GM10248 (cell line): ENCODE data around the gene NKX1-1.

ENCODE experiments used
- CTCF ChIA-PET: fragments of 300-600 bp; sonication (Branson Sonifier 250); formaldehyde crosslinking; extraction: SDS; loops from one replicate; lab custom pipeline; 2021; ENCODE audit warnings: antibody characterized with exemption; lab: Yijun Ruan, JAX
- POLR2A ChIA-PET: fragments of 350-650 bp; sonication (Branson Sonifier 250); formaldehyde crosslinking; extraction: SDS; loops from one replicate; lab custom pipeline; 2020; ENCODE audit warnings: antibody characterized with exemption; lab: Yijun Ruan, JAX
- DNase-seq: peaks from one replicate; pipeline ENCODE4 v3.0.0; 2012; ENCODE audit errors: extremely low spot score
- CTCF ChIP-seq: IDR thresholded peaks from 2 replicates; pipeline ENCODE4 v1.5.1; 2012; ENCODE audit warnings: mild to moderate bottlenecking, low read depth; ENCODE audit errors: extremely low read depth, missing control alignments, control extremely low read depth

The NKX1-1 gene

GRCh38 chr4:1412376-1413203, 6.3 kb upstream of the NKX1-1 start:
- ChIA-PET POLR2A (no interaction called here), CTCF (interaction anchor here (1.0 kb wide), 1 partner anchor 12 kb away, joined by 3 read pairs; no protein-coding TSS in a partner anchor)
- no peak for TF ChIP-seq CTCF
- no peak for DNase-seq

- TF ChIP-seq CTCF: no peak
- POLR2A ChIA-PET: no interaction called here
- CTCF ChIA-PET: interaction anchor here (1.0 kb wide), 1 partner anchor 13 kb away, joined by 3 read pairs; no protein-coding TSS in a partner anchor
- DNase-seq: no peak
Measured at GRCh38 chr4:1411436-1412375, 5.5 kb upstream of the NKX1-1 start.

GRCh38 chr4:1410491-1411325, 4.5 kb upstream of the NKX1-1 start:
- ChIA-PET POLR2A (no interaction called here), CTCF (no interaction called here)
- TF ChIP-seq CTCF: no peak
- DNase-seq: no peak

- POLR2A ChIA-PET: no interaction called here
- CTCF ChIA-PET: interaction anchor here (0.8 kb wide), 1 partner anchor 284 kb away, joined by 3 read pairs; no protein-coding TSS in a partner anchor
- no peak for DNase-seq
- TF ChIP-seq CTCF: no peak
Measured at GRCh38 chr4:1409491-1410425, 3.5 kb upstream of the NKX1-1 start.

- CTCF ChIA-PET: no interaction called here
- DNase-seq: no peak
- POLR2A ChIA-PET: no interaction called here
- TF ChIP-seq CTCF: no peak
Measured at GRCh38 chr4:1409079-1409478, 2.8 kb upstream of the NKX1-1 start.
